NB4 (cell line): ENCODE results near the gene GTF3C4.

Experiments used
- CTCF ChIP-seq: IDR thresholded peaks from one replicate; pipeline ENCODE4 v1.5.1; 2012; ENCODE audit warnings: low read depth, low read length
- POLR2A ChIP-seq: IDR thresholded peaks from 2 replicates; pipeline ENCODE4 v1.6.1; 2011; ENCODE audit warnings: mild to moderate bottlenecking; ENCODE audit not compliant: insufficient read length; ENCODE audit errors: extremely low read depth

DNA sequence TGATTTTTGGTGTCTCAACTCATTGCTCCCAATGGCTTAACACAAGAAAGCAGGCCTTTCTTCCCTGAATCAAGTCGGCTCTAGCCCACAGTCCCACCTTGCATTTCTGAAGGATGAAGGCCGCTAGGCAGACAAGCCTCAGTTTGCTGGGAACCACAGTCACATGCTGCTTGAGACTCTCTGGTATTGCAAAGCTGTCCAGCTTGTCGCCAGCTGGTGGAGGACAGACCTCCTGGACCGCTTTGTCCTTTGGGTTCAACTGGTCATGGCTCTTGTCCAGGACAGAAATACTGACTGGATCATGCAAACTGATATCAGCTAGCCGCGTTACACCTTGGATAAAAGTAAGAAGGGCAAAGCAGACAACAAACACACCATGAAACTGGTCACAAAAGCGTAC is 23.5 kb upstream of the GTF3C4 start:
- TF ChIP-seq POLR2A (no peak), CTCF (no peak)
